Panc1 (cell line): Measurements from ENCODE around the gene SLC39A12.

Experiments
- POLR2AphosphoS5 ChIP-seq: IDR thresholded peaks from 2 replicates; pipeline ENCODE4 v1.6.1; 2012; ENCODE audit warnings: mild to moderate bottlenecking, low read depth, low read length, moderate library complexity
- REST ChIP-seq, 2 experiments: IDR thresholded peaks; 2 replicates each; pipeline ENCODE4 v1.6.1; 2011 to 2012; ENCODE audit warnings: low read depth in 2 of 2, control low read depth in 1 of 2, low read length in 1 of 2, mild to moderate bottlenecking in 1 of 2, moderate library complexity in 1 of 2; ENCODE audit not compliant: insufficient read depth in 1 of 2
- SIN3A ChIP-seq: IDR thresholded peaks from 2 replicates; pipeline ENCODE4 v1.6.1; 2012; ENCODE audit warnings: low read depth, mild to moderate bottlenecking, low read length, moderate library complexity, borderline replicate concordance; ENCODE audit not compliant: insufficient read depth
- TF ChIP-seq, protein P1 (sequence below): fragments of 450-650 bp; IDR thresholded peaks from 2 replicates; pipeline ENCODE4 v1.5.1; 2017; ENCODE audit warnings: mild to moderate bottlenecking

- TF ChIP-seq, protein P1, sequence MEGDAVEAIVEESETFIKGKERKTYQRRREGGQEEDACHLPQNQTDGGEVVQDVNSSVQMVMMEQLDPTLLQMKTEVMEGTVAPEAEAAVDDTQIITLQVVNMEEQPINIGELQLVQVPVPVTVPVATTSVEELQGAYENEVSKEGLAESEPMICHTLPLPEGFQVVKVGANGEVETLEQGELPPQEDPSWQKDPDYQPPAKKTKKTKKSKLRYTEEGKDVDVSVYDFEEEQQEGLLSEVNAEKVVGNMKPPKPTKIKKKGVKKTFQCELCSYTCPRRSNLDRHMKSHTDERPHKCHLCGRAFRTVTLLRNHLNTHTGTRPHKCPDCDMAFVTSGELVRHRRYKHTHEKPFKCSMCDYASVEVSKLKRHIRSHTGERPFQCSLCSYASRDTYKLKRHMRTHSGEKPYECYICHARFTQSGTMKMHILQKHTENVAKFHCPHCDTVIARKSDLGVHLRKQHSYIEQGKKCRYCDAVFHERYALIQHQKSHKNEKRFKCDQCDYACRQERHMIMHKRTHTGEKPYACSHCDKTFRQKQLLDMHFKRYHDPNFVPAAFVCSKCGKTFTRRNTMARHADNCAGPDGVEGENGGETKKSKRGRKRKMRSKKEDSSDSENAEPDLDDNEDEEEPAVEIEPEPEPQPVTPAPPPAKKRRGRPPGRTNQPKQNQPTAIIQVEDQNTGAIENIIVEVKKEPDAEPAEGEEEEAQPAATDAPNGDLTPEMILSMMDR, result no peak
- no peak for TF ChIP-seq REST (IDR thresholded peaks at IDR 0.05; ENCODE audit: insufficient read depth in 1 of 2, low read depth in 2 of 2, low read length in 1 of 2)
- no peak for TF ChIP-seq SIN3A
- no peak for TF ChIP-seq POLR2AphosphoS5
These were observed 37.3 kb upstream of the SLC39A12 start for GRCh38 chr10:17914169-17915045.
